B cell (primary cell): Measurements from ENCODE around the gene PPP1R12A. TPM values are rescaled to one million over a fixed set of nuclear protein-coding genes. Genes with fewer than 3 reads are reported as not detected.

Experiments used
- ATAC-seq: fragments of 200-7000 bp; cut with Tn5 transposase; one replicate; pipeline ENCODE4 v1.10.0; 2021; ENCODE audit warnings: low read depth, mild to moderate bottlenecking, moderate number of reproducible peaks, moderate library complexity
- CTCF ChIA-PET: fragments of 350-600 bp; sonication (Branson Sonifier 250); formaldehyde crosslinking; loops from one replicate; lab custom pipeline; 2021; ENCODE audit warnings: antibody characterized with exemption, inconsistent platforms; lab: Charles Lee
- POLR2A ChIA-PET: fragments of 350-600 bp; sonication (Branson Sonifier 250); formaldehyde crosslinking; loops from one replicate; lab custom pipeline; 2021; ENCODE audit warnings: antibody characterized with exemption; lab: Charles Lee
- DNase-seq: peaks from one replicate; pipeline ENCODE4 v3.0.0; 2013
- H2AFZ ChIP-seq: 2 replicates; pipeline ENCODE4 v1.6.1; 2012; ENCODE audit warnings: mild to moderate bottlenecking, low read depth, low read length; ENCODE audit not compliant: insufficient read depth, poor library complexity, severe bottlenecking
- H3K27ac ChIP-seq, 2 donors: 1 replicate in 1 of 2; 2 replicates in 1 of 2; pipeline ENCODE4 v1.5.1; 2012 to 2013; ENCODE audit warnings: low read length in 2 of 2, mild to moderate bottlenecking in 2 of 2, moderate library complexity in 1 of 2
- H3K27me3 ChIP-seq, 4 experiments: fragments of 200-600 bp in 1 of 4; sonication (generic) in 1 of 4; replicated peaks in 1 of 4; 1 replicate in 2 of 4; 2 replicates in 2 of 4; pipeline versions ENCODE4 v1.6.1 to v1.7.0; 2013 to 2016; ENCODE audit warnings: low read length in 3 of 4, mild to moderate bottlenecking in 2 of 4, mixed read lengths in 1 of 4, moderate library complexity in 1 of 4; ENCODE audit not compliant: insufficient read depth in 4 of 4, control insufficient read depth in 3 of 4; ENCODE audit errors: control extremely low read depth in 1 of 4
- H3K36me3 ChIP-seq, 2 experiments: replicated peaks in 1 of 2; 1 replicate in 1 of 2; 2 replicates in 1 of 2; pipeline versions ENCODE4 v1.6.1 to v1.7.1; 2013; ENCODE audit warnings: low read length in 1 of 2; ENCODE audit not compliant: insufficient read depth in 2 of 2, control insufficient read depth in 1 of 2; ENCODE audit errors: control extremely low read depth in 1 of 2, extremely low read depth in 1 of 2
- H3K4me1 ChIP-seq, 2 donors: fragments of 200-600 bp in 1 of 2; sonication (generic) in 1 of 2; 1 replicate in 1 of 2; 2 replicates in 1 of 2; pipeline versions ENCODE4 v1.5.1 to v1.6.1; 2013 to 2017; ENCODE audit warnings: low read length in 2 of 2; ENCODE audit not compliant: control insufficient read depth in 2 of 2, insufficient read depth in 2 of 2
- H3K4me2 ChIP-seq: replicated peaks from 2 replicates; pipeline ENCODE3; 2012; ENCODE audit warnings: mild to moderate bottlenecking, low read depth, low read length; ENCODE audit not compliant: poor library complexity, severe bottlenecking
- H3K4me3 ChIP-seq, 5 experiments: fragments of 200-600 bp in 1 of 5; sonication (generic) in 1 of 5; 1 replicate in 3 of 5; 2 replicates in 2 of 5; pipeline versions ENCODE4 v1.5.1 to v1.7.0; 2011 to 2016; ENCODE audit warnings: low read length in 4 of 5, mild to moderate bottlenecking in 4 of 5, low read depth in 2 of 5, control low read depth in 1 of 5, moderate library complexity in 1 of 5; ENCODE audit not compliant: insufficient read depth in 1 of 5; ENCODE audit errors: control extremely low read depth in 1 of 5, extremely low read depth in 1 of 5
- H3K79me2 ChIP-seq: fragments of 200-600 bp; sonication (generic); one replicate; pipeline ENCODE4 v1.6.0; 2016; ENCODE audit warnings: low read length; ENCODE audit not compliant: control insufficient read depth, insufficient read depth
- H3K9ac ChIP-seq: fragments of 200-600 bp; sonication (generic); 2 replicates; pipeline ENCODE4 v1.6.1; 2017; ENCODE audit warnings: mild to moderate bottlenecking, low read length, moderate library complexity
- H3K9me3 ChIP-seq, 3 donors: one replicate each; pipeline versions ENCODE4 v1.6.1 to v1.7.1; 2013; ENCODE audit warnings: low read length in 2 of 3; ENCODE audit not compliant: control insufficient read depth in 2 of 3, insufficient read depth in 1 of 3; ENCODE audit errors: control extremely low read depth in 1 of 3
- H4K20me1 ChIP-seq: 2 replicates; pipeline ENCODE4 v1.6.0; 2012; ENCODE audit warnings: mild to moderate bottlenecking, low read length; ENCODE audit not compliant: insufficient read depth, control insufficient read depth, poor library complexity, severe bottlenecking
- H3K27ac Mint-ChIP-seq: one replicate; pipeline ENCODE4 v1.8.0; 2021; ENCODE audit warnings: mixed read lengths
- H3K27me3 Mint-ChIP-seq: one replicate; pipeline ENCODE4 v1.8.0; 2021; ENCODE audit warnings: mixed read lengths
- H3K4me1 Mint-ChIP-seq: one replicate; pipeline ENCODE4 v1.8.0; 2021; ENCODE audit warnings: mixed read lengths
- H3K4me3 Mint-ChIP-seq: one replicate; pipeline ENCODE4 v1.8.0; 2021; ENCODE audit warnings: mixed read lengths
- H3K9me3 Mint-ChIP-seq: one replicate; pipeline ENCODE4 v1.8.0; 2022; ENCODE audit warnings: mixed read lengths; ENCODE audit not compliant: insufficient read depth
- CTCF ChIP-seq: fragments of 200-600 bp; IDR thresholded peaks from one replicate; pipeline ENCODE4 v1.8.0; 2022; ENCODE audit warnings: antibody characterized with exemption, mild to moderate bottlenecking
- EZH2 ChIP-seq: IDR thresholded peaks from 2 replicates; pipeline ENCODE4 v1.6.1; 2012; ENCODE audit warnings: borderline replicate concordance, low read depth, mild to moderate bottlenecking, moderate library complexity, low read length; ENCODE audit not compliant: insufficient read depth, poor library complexity, severe bottlenecking
- WGBS: methylation state at CpG from one replicate; pipeline ENCODE4 v1.1.5; 2013; ENCODE audit warnings: missing lambda C conversion rate; ENCODE audit not compliant: insufficient coverage; 5-methylcytosine and 5-hydroxymethylcytosine counted together
- intact Hi-C: fragments of 100-400 bp; cut with micrococcal nuclease; formaldehyde crosslinking; loops from one replicate; pipeline ENCODE4 v1.10.0; 2022
- polyA plus RNA-seq: library from polyadenylated mRNA; depleted of rRNA; stranded (reverse); fragments of >200 nt; gene quantifications from 2 replicates; pipeline ENCODE4 v1.2.3, GENCODE V29; 2012
- total RNA-seq, 2 donors: library from RNA; stranded (reverse); fragments of 120-200 nt in 1 of 2; gene quantifications; 1 replicate in 1 of 2; 2 replicates in 1 of 2; pipeline versions ENCODE4 v1.2.3 to v1.2.4, GENCODE V29; 2013 to 2022

Gene PPP1R12A
- total and polyA plus RNA-seq, 2 donors (not counting 1 experiment from before 2014, with no cell fraction given), result 18.3 to 110 TPM

DNA sequence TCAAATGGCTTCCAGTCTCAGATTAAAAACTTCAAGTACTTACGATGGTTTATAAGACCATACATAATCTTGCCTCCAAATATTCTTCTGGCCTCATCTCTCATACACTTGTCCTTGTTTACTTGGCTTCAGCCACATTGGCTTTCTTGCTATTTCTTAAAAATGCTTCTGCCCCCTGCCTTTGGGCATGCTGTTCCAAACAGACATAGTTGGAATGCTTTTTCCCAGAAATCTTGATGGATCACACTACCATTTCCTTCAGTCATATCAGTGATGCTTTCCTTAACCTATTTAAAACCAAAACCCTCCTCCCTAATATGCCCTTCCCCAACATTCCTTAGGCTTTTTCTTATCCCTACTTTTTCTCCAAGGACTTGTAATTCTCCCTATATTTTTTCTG, 169.7 kb downstream of the PPP1R12A start:
- Histone ChIP-seq H4K20me1 (no peaks in the 10 kb centered on the region), H3K79me2 (no peaks in the 10 kb centered on the region), H3K27ac (no peak overlapping the region), H3K4me1 (no peaks in the 10 kb centered on the region), H3K27me3 (no peaks in the 10 kb centered on the region), H3K4me2 (no peak overlapping the region), H3K4me3 (no peak overlapping the region), H3K9ac (no peak overlapping the region), H3K9me3 (no peaks in the 10 kb centered on the region), H2AFZ (no peak overlapping the region), H3K36me3 (no peaks in the 10 kb centered on the region)
- DNase-seq (no peak), ATAC-seq (no peak)
- peaks cover 4% of the 10 kb centered on the region for H3K27me3 Mint-ChIP-seq
- ChIA-PET CTCF (no interaction called here), POLR2A (no interaction called here)
- no peaks in the 10 kb centered on the region for H3K4me1 Mint-ChIP-seq
- H3K4me3 Mint-ChIP-seq, result no peak overlapping the region
- TF ChIP-seq EZH2, result no peak
- no peak for TF ChIP-seq CTCF
- WGBS, result 94% methylated on average over 1 of the region's 1 CpG
- intact Hi-C loops, result no loop called here
- H3K9me3 Mint-ChIP-seq, result no peaks in the 10 kb centered on the region
- H3K27ac Mint-ChIP-seq, result no peak overlapping the region

- Mint-ChIP-seq H3K9me3 (no peaks in the 10 kb centered on the region), H3K4me3 (no peak overlapping the region), H3K27ac (no peak overlapping the region), H3K4me1 (no peaks in the 10 kb centered on the region), H3K27me3 (peaks cover 4% of the 10 kb centered on the region)
- no peak for TF ChIP-seq CTCF
- TF ChIP-seq EZH2, result no peak
- Histone ChIP-seq H3K79me2 (no peaks in the 10 kb centered on the region), H3K27me3 (no peaks in the 10 kb centered on the region), H3K4me3 (no peak overlapping the region), H3K9me3 (no peaks in the 10 kb centered on the region), H3K4me2 (no peak overlapping the region), H3K9ac (no peak overlapping the region), H3K4me1 (no peaks in the 10 kb centered on the region), H3K27ac (no peak overlapping the region), H2AFZ (no peak overlapping the region), H3K36me3 (no peaks in the 10 kb centered on the region), H4K20me1 (no peaks in the 10 kb centered on the region)
- intact Hi-C loops, result no loop called here
- WGBS, result 95% methylated on average over 2 of the region's 3 CpGs
- POLR2A ChIA-PET, result no interaction called here
- CTCF ChIA-PET, result no interaction called here
- no peak for DNase-seq
- no peak for ATAC-seq
These were observed 170.3 kb downstream of the PPP1R12A start for GRCh38 chr12:79764641-79765040.
